OCI-LY7 (cell line): Measurements from ENCODE around the gene CNOT4. TPM values are rescaled to one million over a fixed set of nuclear protein-coding genes. Genes with fewer than 3 reads are reported as not detected.

Experiments used
- BruUV-seq: library from RNA; stranded (reverse); fragments of 400-500 nt; replicated peaks from 2 replicates; lab custom pipeline; 2021; lab: Mats Ljungman, UMichigan
- CTCF ChIA-PET: fragments of 300-600 bp; sonication (Branson Sonifier 250); formaldehyde crosslinking; loops from one replicate; lab custom pipeline; 2022; ENCODE audit warnings: antibody characterized with exemption; ENCODE audit not compliant: unreplicated experiment; lab: Charles Lee
- POLR2A ChIA-PET: fragments of 300-600 bp; sonication (Branson Sonifier 250); formaldehyde crosslinking; loops from one replicate; lab custom pipeline; 2022; ENCODE audit warnings: antibody characterized with exemption; lab: Charles Lee
- DNase-seq: peaks from one replicate; pipeline ENCODE4 v3.0.0-alpha.2; 2015; ENCODE audit warnings: low spot score
- H2AFZ ChIP-seq: fragments of 200-600 bp; sonication (generic), shearing (Covaris generic); 2 replicates; pipeline ENCODE4 v1.6.1; 2014; ENCODE audit warnings: mild to moderate bottlenecking, antibody characterized with exemption, low read length, moderate library complexity
- H3K27ac ChIP-seq: fragments of 200-600 bp; sonication (generic); 2 replicates; pipeline ENCODE4 v1.5.1; 2014; ENCODE audit warnings: mixed run types, low read depth, mild to moderate bottlenecking, moderate library complexity, low read length, inconsistent platforms; ENCODE audit not compliant: poor library complexity, severe bottlenecking
- H3K36me3 ChIP-seq: fragments of 200-600 bp; sonication (generic); 2 replicates; pipeline ENCODE4 v1.6.1; 2014; ENCODE audit warnings: mild to moderate bottlenecking, antibody characterized with exemption, low read length, moderate library complexity, mixed read lengths; ENCODE audit not compliant: insufficient read depth
- H3K4me1 ChIP-seq: fragments of 200-600 bp; sonication (generic); 2 replicates; pipeline ENCODE4 v1.5.1; 2014; ENCODE audit warnings: mild to moderate bottlenecking, low read length; ENCODE audit not compliant: insufficient read depth, poor library complexity, severe bottlenecking
- H3K4me2 ChIP-seq: fragments of 200-600 bp; sonication (generic); 2 replicates; pipeline ENCODE4 v1.6.1; 2014; ENCODE audit warnings: mild to moderate bottlenecking, low read length
- H3K4me3 ChIP-seq: fragments of 200-600 bp; sonication (generic); 2 replicates; pipeline ENCODE4 v1.5.1; 2014; ENCODE audit warnings: mild to moderate bottlenecking, low read depth, low read length; ENCODE audit not compliant: poor library complexity, severe bottlenecking
- H3K79me2 ChIP-seq: fragments of 200-600 bp; sonication (generic); 2 replicates; pipeline ENCODE4 v1.6.1; 2016; ENCODE audit warnings: low read depth, mild to moderate bottlenecking, low read length, moderate library complexity, mixed read lengths; ENCODE audit not compliant: insufficient read depth
- H3K9me2 ChIP-seq: fragments of 200-600 bp; sonication (generic); 2 replicates; pipeline ENCODE4 v1.6.1; 2016; ENCODE audit warnings: mild to moderate bottlenecking, low read length, mixed read lengths; ENCODE audit not compliant: insufficient read depth
- H3K9me3 ChIP-seq: fragments of 200-600 bp; sonication (generic); 2 replicates; pipeline ENCODE4 v1.6.1; 2014; ENCODE audit warnings: mild to moderate bottlenecking, mixed run types, low read length, mixed read lengths
- H4K20me1 ChIP-seq: fragments of 200-600 bp; sonication (generic); 2 replicates; pipeline ENCODE4 v1.6.1; 2014; ENCODE audit warnings: mild to moderate bottlenecking, antibody characterized with exemption, low read length, moderate library complexity, mixed read lengths; ENCODE audit not compliant: insufficient read depth
- CTCF ChIP-seq: fragments of 200-600 bp; sonication (generic); conservative IDR thresholded peaks from 2 replicates; pipeline ENCODE4 v1.5.1; 2014; ENCODE audit warnings: mild to moderate bottlenecking, antibody characterized with exemption, low read length, moderate library complexity, mixed read lengths
- EZH2phosphoT487 ChIP-seq: fragments of 200-600 bp; sonication (generic); IDR thresholded peaks from 2 replicates; pipeline ENCODE4 v1.6.1; 2018; ENCODE audit warnings: low read depth, borderline replicate concordance, mild to moderate bottlenecking, mixed run types, antibody characterized with exemption, low read length, moderate library complexity, mixed read lengths
- intact Hi-C: fragments of 100-400 bp; cut with micrococcal nuclease; formaldehyde crosslinking; loops from one replicate; pipeline ENCODE4 v1.10.0; 2022; ENCODE audit not compliant: unreplicated experiment
- total RNA-seq, 2 experiments: library from RNA; depleted of rRNA in 1 of 2; stranded (reverse); fragments of >200 nt in 1 of 2; shearing (Covaris generic) in 1 of 2; gene quantifications; 2 replicates each; pipeline ENCODE4 v1.2.3, GENCODE V29; 2014 to 2022

CNOT4 gene
- total RNA-seq, 2 experiments from 2014 or later = 18.7 to 21.9 TPM

GRCh38 chr7:135385209-135385608, 124.7 kb downstream of the CNOT4 start:
- Histone ChIP-seq H3K4me2 (no peak overlapping the region), H4K20me1 (no peaks in the 10 kb centered on the region), H3K9me2 (no peaks in the 10 kb centered on the region), H3K4me1 (no peaks in the 10 kb centered on the region), H3K36me3 (peaks cover 20% of the 10 kb centered on the region; the same call in 1 of the 2 replicates), H3K4me3 (no peak overlapping the region), H3K9me3 (no peaks in the 10 kb centered on the region), H3K27ac (no peak overlapping the region), H3K79me2 (no peaks in the 10 kb centered on the region), H2AFZ (no peak overlapping the region)
- CTCF ChIA-PET = no interaction called here
- intact Hi-C loops = no loop called here
- POLR2A ChIA-PET = no interaction called here
- TF ChIP-seq CTCF = no peak
- no TSS peak for BruUV-seq
- DNase-seq = no peak

GRCh38 chr7:135383525-135384175, 126.3 kb downstream of the CNOT4 start:
- H3K36me3 ChIP-seq = peaks cover 10% of the 10 kb centered on the region; the same call in 1 of the 2 replicates
- H3K9me2 ChIP-seq = no peaks in the 10 kb centered on the region
- no peaks in the 10 kb centered on the region for H3K4me1 ChIP-seq
- no peak overlapping the region for H3K4me2 ChIP-seq
- H3K4me3 ChIP-seq = no peak overlapping the region
- H2AFZ ChIP-seq = no peak overlapping the region
- no peaks in the 10 kb centered on the region for H3K79me2 ChIP-seq
- H4K20me1 ChIP-seq = no peaks in the 10 kb centered on the region
- POLR2A ChIA-PET = no interaction called here
- intact Hi-C loops = no loop called here
- CTCF ChIA-PET = no interaction called here
- H3K27ac ChIP-seq = no peak overlapping the region
- no TSS peak for BruUV-seq
- no peak for TF ChIP-seq CTCF
- TF ChIP-seq EZH2phosphoT487 = no peak
- H3K9me3 ChIP-seq = no peaks in the 10 kb centered on the region
- DNase-seq = no peak

GRCh38 chr7:135382173-135382572, 127.7 kb downstream of the CNOT4 start:
- ChIA-PET CTCF (no interaction called here), POLR2A (interaction anchor here (0.7 to 1.4 kb wide), 2 partner anchors 9 to 19 kb away, joined by 3 to 4 read pairs; no protein-coding TSS in a partner anchor)
- Histone ChIP-seq H3K9me3 (no peaks in the 10 kb centered on the region), H3K79me2 (no peaks in the 10 kb centered on the region), H2AFZ (no peak overlapping the region), H3K9me2 (no peaks in the 10 kb centered on the region), H3K36me3 (no peaks in the 10 kb centered on the region), H3K4me2 (no peak overlapping the region), H3K27ac (no peak overlapping the region), H4K20me1 (no peaks in the 10 kb centered on the region), H3K4me1 (no peaks in the 10 kb centered on the region), H3K4me3 (no peak overlapping the region)
- BruUV-seq = no TSS peak
- intact Hi-C loops = no loop called here
- no peak for DNase-seq
- TF ChIP-seq EZH2phosphoT487 (no peak), CTCF (no peak)
